Stomach (tissue), 9 donors: ENCODE data around the gene GSX2. TPM values are rescaled to one million over a fixed set of nuclear protein-coding genes. Genes with fewer than 3 reads are reported as not detected.

Experiments used
- DNase-seq, 2 donors: peaks; one replicate each; pipeline versions ENCODE4 v3.0.0 to v3.0.0-alpha.2; 2013 to 2019
- H3K27ac ChIP-seq, 5 donors: fragments of 200-600 bp in 4 of 5; sonication (generic) in 4 of 5; one replicate each; pipeline ENCODE4 v1.5.1; 2013 to 2019; ENCODE audit warnings: mild to moderate bottlenecking in 1 of 5, moderate library complexity in 1 of 5
- H3K27me3 ChIP-seq, 3 donors: fragments of 200-600 bp; sonication (generic); one replicate each; pipeline ENCODE4 v1.5.1; 2017 to 2019; ENCODE audit warnings: mixed run types in 1 of 3
- H3K36me3 ChIP-seq, 4 donors: fragments of 200-600 bp; sonication (generic); 1 replicate in 3 of 4; 2 replicates in 1 of 4; pipeline ENCODE4 v1.5.1; 2016 to 2019
- H3K4me1 ChIP-seq, 4 donors: fragments of 200-600 bp; sonication (generic); one replicate each; pipeline ENCODE4 v1.5.1; 2016 to 2019
- H3K4me3 ChIP-seq, 4 donors: fragments of 200-600 bp; sonication (generic) in 3 of 4; one replicate each; pipeline ENCODE4 v1.5.1; 2016 to 2019; ENCODE audit warnings: mild to moderate bottlenecking in 1 of 4
- H3K9me3 ChIP-seq, 4 donors: fragments of 200-600 bp; sonication (generic); one replicate each; pipeline ENCODE4 v1.5.1; 2016 to 2019
- CTCF ChIP-seq, 7 experiments: fragments of 450-650 bp in 4 of 7; fragments of 200-600 bp in 3 of 7; sonication (generic) in 3 of 7; IDR thresholded peaks; one replicate each; pipeline ENCODE4 v1.5.1; 2016 to 2019; ENCODE audit warnings: antibody characterized with exemption in 7 of 7, control low read depth in 2 of 7, mild to moderate bottlenecking in 1 of 7
- EP300 ChIP-seq: sonication (generic); formaldehyde crosslinking; IDR thresholded peaks from one replicate; pipeline ENCODE4 v1.6.1; 2017; ENCODE audit warnings: antibody characterized with exemption
- POLR2A ChIP-seq, 4 donors: fragments of 450-650 bp; IDR thresholded peaks; one replicate each; pipeline ENCODE4 v1.6.1; 2016; ENCODE audit warnings: antibody characterized with exemption in 4 of 4, control low read depth in 2 of 4, mild to moderate bottlenecking in 1 of 4, moderate library complexity in 1 of 4
- POLR2AphosphoS5 ChIP-seq, 3 donors: sonication (generic); formaldehyde crosslinking; IDR thresholded peaks; one replicate each; pipeline ENCODE4 v1.6.1; 2016; ENCODE audit warnings: antibody characterized with exemption in 3 of 3
- WGBS, 5 donors: extraction: QIAGEN DNeasy Blood & Tissue Kit in 3 of 5; methylation state at CpG; one replicate each; pipeline versions ENCODE4 v1.1.5 to v1.1.7; 2013 to 2018; 5-methylcytosine and 5-hydroxymethylcytosine counted together
- intact Hi-C: fragments of 100-400 bp; cut with DNase I; formaldehyde crosslinking; loops from one replicate; pipeline ENCODE4 v1.15.1; 2023; ENCODE audit warnings: low total_unique reads
- polyA plus RNA-seq, 3 donors: library from polyadenylated mRNA; stranded (reverse); fragments of 200-250 nt; gene quantifications; one replicate each; pipeline ENCODE4 v1.2.3, GENCODE V29; 2013
- total RNA-seq, 5 donors: library from RNA; depleted of rRNA; stranded (reverse); fragments of >200 nt; gene quantifications; one replicate each; pipeline versions ENCODE4 v1.1.0 to v1.2.3, GENCODE V29; 2014 to 2016
- donor health status: healthy with polysubstance abuse.
- donor health status: Bipolar disorder and iron deficiency.
- donor health status: healthy.

GSX2 gene
- total and polyA plus RNA-seq, 8 donors: not detected

GRCh38 chr4:54090804-54091623 is 8.9 kb upstream of the GSX2 start:
- Histone ChIP-seq H3K27me3 (peaks cover 19 to 57% (median 44%) of the 10 kb centered on the region in 3 donors), H3K27ac (no peak overlapping the region), H3K4me1 (peaks cover 18 to 36% (median 27%) of the 10 kb centered on the region in 4 donors), H3K36me3 (no peaks in the 10 kb centered on the region), H3K9me3 (no peaks in the 10 kb centered on the region), H3K4me3 (peak overlapping the region; percentile 43 to 60 (median 48))
- intact Hi-C loops: no loop called here
- DNase-seq: peak; percentile 51 to 66
- TF ChIP-seq EP300 (no peak), POLR2A (IDR thresholded peaks at IDR 0.05) (no peak), CTCF (IDR thresholded peaks at IDR 0.05) (no peak), POLR2AphosphoS5 (IDR thresholded peaks at IDR 0.05) (no peak)
- WGBS, 5 donors: 9 to 17% (median 13%) methylated on average over 16 to 27 of the region's 27 CpGs

GRCh38 chr4:54091637-54092404 is 8.1 kb upstream of the GSX2 start:
- peaks cover 18 to 36% (median 27%) of the 10 kb centered on the region in 4 donors for H3K4me1 ChIP-seq
- no peak overlapping the region for H3K27ac ChIP-seq
- H3K27me3 ChIP-seq: peaks cover 19 to 65% (median 52%) of the 10 kb centered on the region in 3 donors
- no peak for TF ChIP-seq EP300
- TF ChIP-seq POLR2AphosphoS5 (IDR thresholded peaks at IDR 0.05): peak; percentile 11 to 52 (median 19)
- TF ChIP-seq CTCF (IDR thresholded peaks at IDR 0.05): no peak
- H3K9me3 ChIP-seq: no peaks in the 10 kb centered on the region
- DNase-seq: peak; percentile 73 to 89
- WGBS, 5 donors: 1 to 2% (median 2%) methylated on average over 48 of the region's 48 CpGs
- no peaks in the 10 kb centered on the region for H3K36me3 ChIP-seq
- peak overlapping the region; percentile 43 to 60 (median 48) for H3K4me3 ChIP-seq
- intact Hi-C loops: no loop called here

- no peak overlapping the region for H3K27ac ChIP-seq
- no peak for DNase-seq
- WGBS, 5 donors: 11 to 15% (median 13%) methylated on average over 13 of the region's 13 CpGs
- peak overlapping the region; percentile 43 to 60 (median 48) for H3K4me3 ChIP-seq
- H3K27me3 ChIP-seq: peaks cover 19 to 74% (median 61%) of the 10 kb centered on the region in 3 donors
- intact Hi-C loops: no loop called here
- no peaks in the 10 kb centered on the region for H3K36me3 ChIP-seq
- no peaks in the 10 kb centered on the region for H3K9me3 ChIP-seq
- H3K4me1 ChIP-seq: peaks cover 18 to 36% (median 27%) of the 10 kb centered on the region in 4 donors
- TF ChIP-seq POLR2AphosphoS5 (IDR thresholded peaks at IDR 0.05): no peak
- no peak for TF ChIP-seq POLR2A (IDR thresholded peaks at IDR 0.05)
- TF ChIP-seq EP300: no peak
- no peak for TF ChIP-seq CTCF (IDR thresholded peaks at IDR 0.05)
These were observed 7.3 kb upstream of the GSX2 start for GRCh38 chr4:54092405-54093323.
